GM12801 (cell line): ENCODE results near the gene STOML1.

Experiments used
- CTCF ChIP-seq: IDR thresholded peaks from one replicate; pipeline ENCODE4 v1.5.1; 2011; ENCODE audit warnings: control low read depth; ENCODE audit not compliant: insufficient read length; ENCODE audit errors: extremely low read depth

Gene STOML1

GRCh38 chr15:73972984-73973682, 19.0 kb downstream of the STOML1 start:
- TF ChIP-seq CTCF, result no peak

GRCh38 chr15:73969151-73969759, 22.8 kb downstream of the STOML1 start:
- TF ChIP-seq CTCF, result no peak

GRCh38 chr15:73968461-73968860, 23.6 kb downstream of the STOML1 start:
- no peak for TF ChIP-seq CTCF

GRCh38 chr15:73965758-73966113, 26.4 kb downstream of the STOML1 start:
- TF ChIP-seq CTCF, result no peak

- TF ChIP-seq CTCF, result no peak
Observed at GRCh38 chr15:73965094-73965757, 26.9 kb downstream of the STOML1 start.

- TF ChIP-seq CTCF, result peak; percentile 64
Observed at GRCh38 chr15:73964736-73965093, 27.4 kb downstream of the STOML1 start.

- TF ChIP-seq CTCF, result no peak
Observed at GRCh38 chr15:73962433-73962832, 29.7 kb downstream of the STOML1 start.
